Subcutaneous abdominal adipose tissue (tissue), 5 donors: ENCODE measurements around the gene CPEB3.

Experiments used
- H3K27ac ChIP-seq: one replicate; pipeline ENCODE4 v1.7.0; 2013; ENCODE audit warnings: low read depth, mild to moderate bottlenecking, inconsistent platforms, low read length, moderate library complexity
- H3K27me3 ChIP-seq, 5 donors: one replicate each; pipeline ENCODE4 v1.7.0; 2013; ENCODE audit warnings: low read length in 5 of 5, inconsistent platforms in 1 of 5; ENCODE audit not compliant: control insufficient read depth in 5 of 5, insufficient read depth in 4 of 5
- H3K36me3 ChIP-seq, 5 donors: one replicate each; pipeline ENCODE4 v1.7.0; 2013; ENCODE audit warnings: low read length in 5 of 5; ENCODE audit not compliant: control insufficient read depth in 5 of 5, insufficient read depth in 5 of 5
- H3K4me1 ChIP-seq, 5 donors: one replicate each; pipeline ENCODE4 v1.7.0; 2013; ENCODE audit warnings: low read length in 5 of 5, mild to moderate bottlenecking in 3 of 5, moderate library complexity in 1 of 5; ENCODE audit not compliant: control insufficient read depth in 5 of 5, insufficient read depth in 5 of 5
- H3K4me3 ChIP-seq, 5 donors: one replicate each; pipeline ENCODE4 v1.7.0; 2013; ENCODE audit warnings: low read length in 5 of 5, low read depth in 1 of 5
- H3K9ac ChIP-seq, 5 donors: one replicate each; pipeline ENCODE4 v1.7.0; 2013; ENCODE audit warnings: low read length in 5 of 5, mild to moderate bottlenecking in 4 of 5, moderate library complexity in 3 of 5
- H3K9me3 ChIP-seq, 5 donors: one replicate each; pipeline ENCODE4 v1.7.0; 2013; ENCODE audit warnings: low read length in 5 of 5; ENCODE audit not compliant: control insufficient read depth in 5 of 5
- donor health status: healthy.
- donor health status: healthy.
- donor health status: healthy.
- donor health status: healthy.
- donor health status: healthy.

The CPEB3 gene

GRCh38 chr10:92304061-92304460, 13.2 kb upstream of the CPEB3 start:
- Histone ChIP-seq H3K27me3 (no peaks in the 10 kb centered on the region), H3K9me3 (no peaks in the 10 kb centered on the region), H3K9ac (no peak overlapping the region), H3K36me3 (peaks cover 0 to 3% (median 0%) of the 10 kb centered on the region in 5 donors), H3K4me3 (no peak overlapping the region), H3K4me1 (peaks cover 0 to 15% (median 8%) of the 10 kb centered on the region in 5 donors), H3K27ac (no peak overlapping the region)

GRCh38 chr10:92303096-92303495, 12.2 kb upstream of the CPEB3 start:
- Histone ChIP-seq H3K4me1 (peaks cover 0 to 21% (median 8%) of the 10 kb centered on the region in 5 donors), H3K9me3 (no peaks in the 10 kb centered on the region), H3K27ac (no peak overlapping the region), H3K27me3 (no peaks in the 10 kb centered on the region), H3K4me3 (no peak overlapping the region), H3K9ac (no peak overlapping the region), H3K36me3 (peaks cover 0 to 3% (median 0%) of the 10 kb centered on the region in 5 donors)

GRCh38 chr10:92298487-92298886, 7.6 kb upstream of the CPEB3 start:
- Histone ChIP-seq H3K4me3 (no peak overlapping the region), H3K9me3 (no peaks in the 10 kb centered on the region), H3K27me3 (no peaks in the 10 kb centered on the region), H3K36me3 (peaks cover 3 to 5% (median 3%) of the 10 kb centered on the region in 5 donors), H3K27ac (no peak overlapping the region), H3K9ac (no peak overlapping the region), H3K4me1 (peaks cover 0 to 12% (median 3%) of the 10 kb centered on the region in 5 donors)

- Histone ChIP-seq H3K9ac (peak overlapping the region; percentile 98 to 100 (median 100)), H3K9me3 (no peaks in the 10 kb centered on the region), H3K27ac (peak overlapping the region; percentile 99), H3K36me3 (peaks cover 0 to 9% (median 7%) of the 10 kb centered on the region in 5 donors), H3K27me3 (no peaks in the 10 kb centered on the region), H3K4me1 (peaks cover 0 to 20% (median 12%) of the 10 kb centered on the region in 5 donors), H3K4me3 (peak overlapping the region; percentile 74 to 96 (median 93))
These were observed 1.3 kb upstream of the CPEB3 start for GRCh38 chr10:92291921-92292845.

GRCh38 chr10:92291616-92291865, 663 bp upstream of the CPEB3 start:
- Histone ChIP-seq H3K9ac (peak overlapping the region; percentile 98 to 100 (median 100)), H3K27me3 (no peaks in the 10 kb centered on the region), H3K36me3 (peaks cover 0 to 9% (median 7%) of the 10 kb centered on the region in 5 donors), H3K4me1 (peaks cover 0 to 20% (median 12%) of the 10 kb centered on the region in 5 donors), H3K9me3 (no peaks in the 10 kb centered on the region), H3K27ac (peak overlapping the region; percentile 99), H3K4me3 (peak overlapping the region; percentile 74 to 96 (median 93))

GRCh38 chr10:92290076-92290836, 622 bp downstream of the CPEB3 start:
- no peaks in the 10 kb centered on the region for H3K27me3 ChIP-seq
- H3K9ac ChIP-seq: peak overlapping the region; percentile 68 to 100 (median 100)
- peak overlapping the region; percentile 99 for H3K27ac ChIP-seq
- H3K36me3 ChIP-seq: peaks cover 0 to 9% (median 7%) of the 10 kb centered on the region in 5 donors
- H3K4me1 ChIP-seq: peaks cover 0 to 20% (median 12%) of the 10 kb centered on the region in 5 donors
- H3K9me3 ChIP-seq: no peaks in the 10 kb centered on the region
- peak overlapping the region; percentile 88 to 96 (median 93) for H3K4me3 ChIP-seq

GRCh38 chr10:92284112-92284704, 6.7 kb downstream of the CPEB3 start:
- no peak overlapping the region for H3K27ac ChIP-seq
- no peaks in the 10 kb centered on the region for H3K36me3 ChIP-seq
- H3K27me3 ChIP-seq: no peaks in the 10 kb centered on the region
- H3K9me3 ChIP-seq: no peaks in the 10 kb centered on the region
- peaks cover 0 to 6% (median 0%) of the 10 kb centered on the region in 5 donors for H3K4me1 ChIP-seq
- H3K9ac ChIP-seq: peak overlapping the region in 1 of 5 donors; percentile 5
- peak overlapping the region in 2 of 5 donors; percentile 25 to 42 for H3K4me3 ChIP-seq

- H3K36me3 ChIP-seq: no peaks in the 10 kb centered on the region
- H3K9me3 ChIP-seq: no peaks in the 10 kb centered on the region
- no peak overlapping the region for H3K9ac ChIP-seq
- no peaks in the 10 kb centered on the region for H3K27me3 ChIP-seq
- H3K27ac ChIP-seq: no peak overlapping the region
- peaks cover 0 to 5% (median 0%) of the 10 kb centered on the region in 5 donors for H3K4me1 ChIP-seq
- peak overlapping the region in 2 of 5 donors; percentile 0 to 29 for H3K4me3 ChIP-seq
These were observed 11.7 kb downstream of the CPEB3 start for GRCh38 chr10:92278996-92279696.

- Histone ChIP-seq H3K9me3 (no peaks in the 10 kb centered on the region), H3K27ac (no peak overlapping the region), H3K4me3 (no peak overlapping the region), H3K9ac (no peak overlapping the region), H3K36me3 (no peaks in the 10 kb centered on the region), H3K4me1 (peaks cover 0 to 1% (median 0%) of the 10 kb centered on the region in 5 donors), H3K27me3 (no peaks in the 10 kb centered on the region)
These were observed 16.8 kb downstream of the CPEB3 start for GRCh38 chr10:92274071-92274470.
